Neural progenitor cell (in vitro differentiated cells): ENCODE measurements around the gene TLN1. TPM values are rescaled to one million over a fixed set of nuclear protein-coding genes. Genes with fewer than 3 reads are reported as not detected.

Experiments used
- DNase-seq: peaks from one replicate; pipeline ENCODE4 v3.0.0-alpha.2; 2016; ENCODE audit warnings: low spot score
- H2AFZ ChIP-seq: fragments of 200-600 bp; sonication (generic); replicated peaks from 2 replicates; pipeline ENCODE4 v1.6.1; 2016; ENCODE audit warnings: antibody characterized with exemption
- H3F3A ChIP-seq: fragments of 200-600 bp; sonication (generic); 2 replicates; pipeline ENCODE4 v1.6.1; 2016; ENCODE audit warnings: antibody characterized with exemption, low read depth
- H3K27ac ChIP-seq: fragments of 200-600 bp; sonication (generic); 2 replicates; pipeline ENCODE4 v1.5.1; 2016; ENCODE audit warnings: mild to moderate bottlenecking
- H3K27me3 ChIP-seq: fragments of 200-600 bp; sonication (generic); 2 replicates; pipeline ENCODE4 v1.6.1; 2016; ENCODE audit warnings: mild to moderate bottlenecking, moderate library complexity
- H3K36me3 ChIP-seq: fragments of 200-600 bp; sonication (generic); 2 replicates; pipeline ENCODE4 v1.5.1; 2016
- H3K4me1 ChIP-seq: fragments of 200-600 bp; sonication (generic); 2 replicates; pipeline ENCODE4 v1.6.1; 2016; ENCODE audit warnings: mixed run types
- H3K4me2 ChIP-seq: fragments of 200-600 bp; sonication (generic); 2 replicates; pipeline ENCODE4 v1.6.1; 2016
- H3K4me3 ChIP-seq: fragments of 200-600 bp; sonication (generic); 2 replicates; pipeline ENCODE4 v1.5.1; 2016
- H3K79me2 ChIP-seq: fragments of 200-600 bp; sonication (generic); 2 replicates; pipeline ENCODE4 v1.6.1; 2016; ENCODE audit warnings: low read depth
- H3K9ac ChIP-seq: fragments of 200-600 bp; sonication (generic); 2 replicates; pipeline ENCODE4 v1.6.1; 2016
- H3K9me3 ChIP-seq: fragments of 200-600 bp; sonication (generic); 2 replicates; pipeline ENCODE4 v1.5.1; 2016; ENCODE audit warnings: low read depth
- H4K20me1 ChIP-seq: fragments of 200-600 bp; sonication (generic); 2 replicates; pipeline ENCODE4 v1.6.1; 2016; ENCODE audit warnings: low read depth
- H3K27ac Mint-ChIP-seq: 3 replicates; pipeline ENCODE4 v1.8.0; 2021; ENCODE audit warnings: mixed read lengths
- H3K27me3 Mint-ChIP-seq: 2 replicates; pipeline ENCODE4 v1.8.0; 2022; ENCODE audit warnings: low read depth, mild to moderate bottlenecking, inconsistent platforms, moderate library complexity, mixed read lengths; ENCODE audit not compliant: insufficient read depth
- H3K36me3 Mint-ChIP-seq: 3 replicates; pipeline ENCODE4 v1.8.0; 2021; ENCODE audit warnings: mixed read lengths
- H3K4me1 Mint-ChIP-seq: 3 replicates; pipeline ENCODE4 v1.8.0; 2021; ENCODE audit warnings: mixed read lengths
- H3K4me3 Mint-ChIP-seq: 3 replicates; pipeline ENCODE4 v1.8.0; 2021; ENCODE audit warnings: mild to moderate bottlenecking, moderate library complexity, mixed read lengths
- H3K9me3 Mint-ChIP-seq: 3 replicates; pipeline ENCODE4 v1.8.0; 2020; ENCODE audit warnings: mixed read lengths
- EZH2 ChIP-seq: fragments of 200-600 bp; sonication (generic); IDR thresholded peaks from 2 replicates; pipeline ENCODE4 v1.6.1; 2017; ENCODE audit warnings: antibody characterized with exemption, mild to moderate bottlenecking, moderate library complexity
- EZH2phosphoT487 ChIP-seq: fragments of 200-600 bp; sonication (generic); IDR thresholded peaks from 2 replicates; pipeline ENCODE4 v1.6.1; 2017; ENCODE audit warnings: antibody characterized with exemption
- total RNA-seq: library from RNA; depleted of rRNA; stranded (reverse); fragments of >200 nt; gene quantifications from 2 replicates; pipeline ENCODE4 v1.2.3, GENCODE V29; 2015; ENCODE audit warnings: low replicate concordance
- TF ChIP-seq, protein P1 (sequence below): fragments of 200-600 bp; sonication (generic); IDR thresholded peaks from 2 replicates; pipeline ENCODE4 v1.5.1; 2017; ENCODE audit warnings: antibody characterized with exemption, mild to moderate bottlenecking

The TLN1 gene
- total RNA-seq, 1 donor from 2014 or later = 36.7 TPM

DNA sequence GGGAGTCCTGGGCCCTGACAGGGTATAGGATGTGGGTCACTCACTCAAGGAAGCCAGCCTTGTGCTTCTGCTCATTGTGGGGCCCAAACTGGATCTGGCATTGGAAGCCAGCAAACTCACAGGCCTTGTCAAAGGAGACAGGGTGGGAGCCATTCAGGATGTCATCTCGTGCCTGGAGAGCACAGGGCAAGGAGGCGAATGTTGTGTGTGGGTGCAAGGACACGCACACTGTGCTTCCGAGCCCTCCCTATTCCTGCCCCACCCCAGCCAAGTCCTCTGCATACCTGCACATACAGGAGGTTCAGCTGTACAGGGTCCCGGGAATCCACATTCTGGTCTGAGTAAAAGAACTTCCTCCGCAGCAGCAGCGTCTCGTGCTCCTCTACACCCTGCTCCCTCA lies 8.1 kb downstream of the TLN1 start:
- no peaks in the 10 kb centered on the region for H3K27me3 ChIP-seq
- H3F3A ChIP-seq = peaks cover 10% of the 10 kb centered on the region
- H3K4me3 ChIP-seq = no peak overlapping the region
- no peak overlapping the region for H3K9ac ChIP-seq
- Mint-ChIP-seq H3K36me3 (peaks cover 33% of the 10 kb centered on the region), H3K27me3 (peaks cover 2% of the 10 kb centered on the region), H3K9me3 (no peaks in the 10 kb centered on the region), H3K4me3 (no peak overlapping the region), H3K4me1 (peaks cover 3% of the 10 kb centered on the region), H3K27ac (no peak overlapping the region)
- no peaks in the 10 kb centered on the region for H4K20me1 ChIP-seq
- DNase-seq = no peak
- no peak overlapping the region for H3K4me2 ChIP-seq
- no peaks in the 10 kb centered on the region for H3K9me3 ChIP-seq
- no peaks in the 10 kb centered on the region for H3K36me3 ChIP-seq
- peaks cover 26% of the 10 kb centered on the region for H3K4me1 ChIP-seq
- no peak overlapping the region for H3K27ac ChIP-seq
- peaks cover 34% of the 10 kb centered on the region for H3K79me2 ChIP-seq
- TF ChIP-seq EZH2phosphoT487 = no peak
- TF ChIP-seq EZH2 = no peak
- TF ChIP-seq, protein P1, sequence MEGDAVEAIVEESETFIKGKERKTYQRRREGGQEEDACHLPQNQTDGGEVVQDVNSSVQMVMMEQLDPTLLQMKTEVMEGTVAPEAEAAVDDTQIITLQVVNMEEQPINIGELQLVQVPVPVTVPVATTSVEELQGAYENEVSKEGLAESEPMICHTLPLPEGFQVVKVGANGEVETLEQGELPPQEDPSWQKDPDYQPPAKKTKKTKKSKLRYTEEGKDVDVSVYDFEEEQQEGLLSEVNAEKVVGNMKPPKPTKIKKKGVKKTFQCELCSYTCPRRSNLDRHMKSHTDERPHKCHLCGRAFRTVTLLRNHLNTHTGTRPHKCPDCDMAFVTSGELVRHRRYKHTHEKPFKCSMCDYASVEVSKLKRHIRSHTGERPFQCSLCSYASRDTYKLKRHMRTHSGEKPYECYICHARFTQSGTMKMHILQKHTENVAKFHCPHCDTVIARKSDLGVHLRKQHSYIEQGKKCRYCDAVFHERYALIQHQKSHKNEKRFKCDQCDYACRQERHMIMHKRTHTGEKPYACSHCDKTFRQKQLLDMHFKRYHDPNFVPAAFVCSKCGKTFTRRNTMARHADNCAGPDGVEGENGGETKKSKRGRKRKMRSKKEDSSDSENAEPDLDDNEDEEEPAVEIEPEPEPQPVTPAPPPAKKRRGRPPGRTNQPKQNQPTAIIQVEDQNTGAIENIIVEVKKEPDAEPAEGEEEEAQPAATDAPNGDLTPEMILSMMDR = no peak
- H2AFZ ChIP-seq = no peak overlapping the region

DNA sequence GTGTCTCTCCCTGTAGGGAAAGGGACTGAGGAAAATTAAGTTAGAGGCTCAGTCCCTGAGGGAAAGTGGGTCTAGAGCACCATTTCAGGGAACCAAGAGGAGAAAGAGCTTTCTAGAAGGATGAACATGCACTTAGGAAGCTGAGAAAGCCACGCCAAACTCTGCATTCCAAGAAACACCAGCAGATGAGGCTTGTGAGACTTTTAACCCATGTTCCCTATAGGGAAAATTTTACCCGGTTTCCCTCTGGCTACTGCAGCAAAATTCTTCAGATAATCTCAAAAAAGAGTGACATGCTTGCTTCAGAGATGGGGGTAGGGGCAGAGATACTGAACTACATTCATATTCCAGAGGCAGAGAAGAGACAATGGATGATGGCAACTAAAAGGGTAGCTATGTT lies 8.6 kb downstream of the TLN1 start:
- no peaks in the 10 kb centered on the region for H4K20me1 ChIP-seq
- no peak overlapping the region for H3K27ac ChIP-seq
- H3F3A ChIP-seq = peaks cover 5% of the 10 kb centered on the region
- no peak overlapping the region for H2AFZ ChIP-seq
- H3K4me3 ChIP-seq = no peak overlapping the region
- Mint-ChIP-seq H3K9me3 (no peaks in the 10 kb centered on the region), H3K36me3 (peaks cover 33% of the 10 kb centered on the region), H3K27me3 (peaks cover 3% of the 10 kb centered on the region), H3K4me1 (peaks cover 3% of the 10 kb centered on the region), H3K4me3 (no peak overlapping the region), H3K27ac (no peak overlapping the region)
- H3K79me2 ChIP-seq = peaks cover 29% of the 10 kb centered on the region
- H3K9ac ChIP-seq = no peak overlapping the region
- no peak overlapping the region for H3K4me2 ChIP-seq
- H3K4me1 ChIP-seq = peaks cover 21% of the 10 kb centered on the region
- H3K27me3 ChIP-seq = no peaks in the 10 kb centered on the region
- H3K36me3 ChIP-seq = no peaks in the 10 kb centered on the region
- H3K9me3 ChIP-seq = no peaks in the 10 kb centered on the region
- TF ChIP-seq, protein P1 = no peak
- TF ChIP-seq EZH2phosphoT487 (no peak), EZH2 (no peak)
- no peak for DNase-seq

DNA sequence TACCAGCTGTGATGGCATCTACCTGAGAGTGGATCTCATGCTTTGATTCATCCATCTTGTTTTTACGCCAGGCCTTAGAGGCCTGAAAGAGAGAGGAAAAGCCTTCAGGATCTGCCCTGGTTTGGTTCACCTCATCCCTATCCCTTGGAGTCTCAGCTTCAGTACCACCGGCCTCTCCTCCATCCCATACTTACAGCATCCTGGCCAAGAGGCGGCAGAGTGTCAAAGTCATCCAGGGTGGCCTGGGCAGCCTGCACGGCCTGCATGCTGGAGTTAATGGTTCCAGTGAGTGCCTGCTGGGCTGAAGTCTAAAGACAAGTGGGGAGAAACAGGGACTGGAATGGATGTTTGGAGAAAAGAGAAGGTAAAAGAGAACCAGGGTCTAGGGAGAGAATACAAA lies 12.4 kb downstream of the TLN1 start:
- Histone ChIP-seq H3K9me3 (no peaks in the 10 kb centered on the region), H3K27me3 (no peaks in the 10 kb centered on the region), H4K20me1 (no peaks in the 10 kb centered on the region), H3K4me2 (no peak overlapping the region), H3K27ac (no peak overlapping the region), H3K4me1 (no peaks in the 10 kb centered on the region), H3K36me3 (no peaks in the 10 kb centered on the region), H3K79me2 (no peaks in the 10 kb centered on the region), H3K9ac (no peak overlapping the region), H3K4me3 (no peak overlapping the region), H2AFZ (no peak overlapping the region), H3F3A (no peaks in the 10 kb centered on the region)
- TF ChIP-seq EZH2 (no peak), EZH2phosphoT487 (no peak)
- TF ChIP-seq, protein P1 = no peak
- Mint-ChIP-seq H3K27me3 (peaks cover 7% of the 10 kb centered on the region), H3K4me3 (no peak overlapping the region), H3K36me3 (peaks cover 51% of the 10 kb centered on the region), H3K27ac (no peak overlapping the region), H3K4me1 (no peaks in the 10 kb centered on the region), H3K9me3 (no peaks in the 10 kb centered on the region)
- no peak for DNase-seq
